ENCODE measurements around the gene OTULINL. TPM values are rescaled to one million over a fixed set of nuclear protein-coding genes. Genes with fewer than 3 reads are reported as not detected.

OTULINL gene
- total and polyA plus RNA-seq, 2 donors (not counting 1 experiment from before 2014, with no cell fraction given), result 0.17 to 2.4 TPM

DNA sequence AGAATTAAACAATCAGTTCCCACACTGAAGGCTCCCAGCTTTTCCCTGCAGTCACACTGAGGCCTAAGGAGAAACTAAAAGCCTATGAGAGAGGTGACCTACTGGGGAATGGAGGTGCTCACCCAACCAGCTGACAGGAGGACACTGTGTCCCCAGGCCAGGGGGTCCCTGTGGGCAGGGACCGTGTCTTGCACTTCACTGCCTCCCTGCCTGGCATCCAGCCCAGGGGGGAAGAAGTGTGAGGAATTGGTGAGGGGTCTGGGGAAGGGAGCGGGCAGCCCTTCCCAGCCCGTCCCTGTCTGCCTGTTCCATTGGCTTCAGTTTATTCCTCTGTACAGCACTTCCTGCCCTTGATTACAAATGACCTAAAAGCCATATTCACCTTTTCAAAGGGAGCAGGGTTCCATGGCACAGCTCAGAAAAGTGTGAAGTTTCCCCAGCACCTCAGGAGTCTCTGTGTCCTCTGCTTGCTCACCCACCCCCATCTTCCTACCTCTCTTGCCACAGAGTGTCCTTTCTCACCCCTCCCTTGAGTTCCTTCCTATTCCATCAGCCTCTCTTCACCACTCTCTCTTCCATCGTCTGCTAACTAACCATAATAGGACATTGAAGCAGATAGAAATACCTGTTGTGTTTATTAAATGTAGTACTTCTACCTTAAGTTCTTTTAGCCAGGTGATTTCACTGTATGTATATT is 12.9 kb downstream of the OTULINL start:
- no peaks in the 10 kb centered on the region for H4K20me1 ChIP-seq (ENCODE audit: control insufficient read depth, extremely low read depth, insufficient read depth, low read length)
- no peak for TF ChIP-seq EZH2 (IDR thresholded peaks at IDR 0.05; ENCODE audit: low read length, missing control alignments)
- TF ChIP-seq, protein P1, sequence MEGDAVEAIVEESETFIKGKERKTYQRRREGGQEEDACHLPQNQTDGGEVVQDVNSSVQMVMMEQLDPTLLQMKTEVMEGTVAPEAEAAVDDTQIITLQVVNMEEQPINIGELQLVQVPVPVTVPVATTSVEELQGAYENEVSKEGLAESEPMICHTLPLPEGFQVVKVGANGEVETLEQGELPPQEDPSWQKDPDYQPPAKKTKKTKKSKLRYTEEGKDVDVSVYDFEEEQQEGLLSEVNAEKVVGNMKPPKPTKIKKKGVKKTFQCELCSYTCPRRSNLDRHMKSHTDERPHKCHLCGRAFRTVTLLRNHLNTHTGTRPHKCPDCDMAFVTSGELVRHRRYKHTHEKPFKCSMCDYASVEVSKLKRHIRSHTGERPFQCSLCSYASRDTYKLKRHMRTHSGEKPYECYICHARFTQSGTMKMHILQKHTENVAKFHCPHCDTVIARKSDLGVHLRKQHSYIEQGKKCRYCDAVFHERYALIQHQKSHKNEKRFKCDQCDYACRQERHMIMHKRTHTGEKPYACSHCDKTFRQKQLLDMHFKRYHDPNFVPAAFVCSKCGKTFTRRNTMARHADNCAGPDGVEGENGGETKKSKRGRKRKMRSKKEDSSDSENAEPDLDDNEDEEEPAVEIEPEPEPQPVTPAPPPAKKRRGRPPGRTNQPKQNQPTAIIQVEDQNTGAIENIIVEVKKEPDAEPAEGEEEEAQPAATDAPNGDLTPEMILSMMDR (conservative IDR thresholded peaks at IDR 0.05 in 1 of 2, IDR thresholded peaks at IDR 0.05 in 1 of 2; ENCODE audit: low read depth in 1 of 2, low read length in 2 of 2), result no peak
- no peak for DNase-seq (ENCODE audit: low read depth in 2 of 2)
- H3K27me3 ChIP-seq (ENCODE audit: control insufficient read depth, insufficient read depth, low read length), result no peaks in the 10 kb centered on the region
- no peaks in the 10 kb centered on the region for H3K79me2 ChIP-seq (ENCODE audit: control insufficient read depth, insufficient read depth, low read length)
- H3K9me3 ChIP-seq (ENCODE audit: control insufficient read depth, insufficient read depth, low read depth, low read length), result no peaks in the 10 kb centered on the region
- H3K4me3 ChIP-seq (replicated peaks in 1 of 4; ENCODE audit: control extremely low read depth in 1 of 4, insufficient read depth in 1 of 4, low read depth in 3 of 4, low read length in 4 of 4), result no peak overlapping the region
- H3K4me1 ChIP-seq (ENCODE audit: control insufficient read depth, extremely low read depth, insufficient read depth, low read length), result peaks cover 4% of the 10 kb centered on the region
- H3K4me2 ChIP-seq (ENCODE audit: extremely low read depth, insufficient read depth, low read length), result no peak overlapping the region
- no peak overlapping the region for H3K27ac ChIP-seq (ENCODE audit: insufficient read depth, low read length)
- no peak overlapping the region for H3K9ac ChIP-seq (ENCODE audit: insufficient read depth, low read length)
- no peak overlapping the region for H2AFZ ChIP-seq (ENCODE audit: low read length)
- H3K36me3 ChIP-seq (ENCODE audit: control insufficient read depth, insufficient read depth, low read length), result no peaks in the 10 kb centered on the region

DNA sequence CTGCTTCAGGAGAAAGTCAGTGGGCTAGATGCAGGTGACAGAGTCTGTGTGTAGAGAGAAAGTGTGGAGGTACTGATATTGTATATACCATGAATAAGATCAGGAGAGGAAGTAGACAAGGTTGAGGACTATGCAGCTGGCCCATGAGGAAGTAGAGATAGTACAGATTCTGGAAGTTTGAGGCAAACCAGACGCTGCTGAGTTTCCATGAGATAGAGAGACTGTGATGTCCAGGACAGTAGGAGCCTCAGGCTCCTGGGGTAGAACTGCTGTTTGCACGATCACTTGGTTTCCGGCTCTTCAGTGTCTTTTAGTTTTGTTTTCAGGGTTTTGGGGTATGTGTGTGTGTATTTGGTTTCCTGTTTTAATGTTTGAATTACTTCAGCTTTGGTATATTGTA is 13.6 kb downstream of the OTULINL start:
- Histone ChIP-seq H3K36me3 (ENCODE audit: control insufficient read depth, insufficient read depth, low read length) (no peaks in the 10 kb centered on the region), H4K20me1 (ENCODE audit: control insufficient read depth, extremely low read depth, insufficient read depth, low read length) (no peaks in the 10 kb centered on the region), H3K79me2 (ENCODE audit: control insufficient read depth, insufficient read depth, low read length) (no peaks in the 10 kb centered on the region), H3K4me3 (replicated peaks in 1 of 4; ENCODE audit: control extremely low read depth in 1 of 4, insufficient read depth in 1 of 4, low read depth in 3 of 4, low read length in 4 of 4) (no peak overlapping the region), H3K9ac (ENCODE audit: insufficient read depth, low read length) (no peak overlapping the region), H3K27me3 (ENCODE audit: control insufficient read depth, insufficient read depth, low read length) (no peaks in the 10 kb centered on the region), H3K27ac (ENCODE audit: insufficient read depth, low read length) (no peak overlapping the region), H3K4me1 (ENCODE audit: control insufficient read depth, extremely low read depth, insufficient read depth, low read length) (peaks cover 4% of the 10 kb centered on the region), H3K9me3 (ENCODE audit: control insufficient read depth, insufficient read depth, low read depth, low read length) (no peaks in the 10 kb centered on the region), H3K4me2 (ENCODE audit: extremely low read depth, insufficient read depth, low read length) (no peak overlapping the region), H2AFZ (ENCODE audit: low read length) (no peak overlapping the region)
- DNase-seq (ENCODE audit: low read depth in 2 of 2), result no peak
- TF ChIP-seq EZH2 (IDR thresholded peaks at IDR 0.05; ENCODE audit: low read length, missing control alignments), result no peak
- TF ChIP-seq, protein P1 (conservative IDR thresholded peaks at IDR 0.05 in 1 of 2, IDR thresholded peaks at IDR 0.05 in 1 of 2; ENCODE audit: low read depth in 1 of 2, low read length in 2 of 2), result no peak

DNA sequence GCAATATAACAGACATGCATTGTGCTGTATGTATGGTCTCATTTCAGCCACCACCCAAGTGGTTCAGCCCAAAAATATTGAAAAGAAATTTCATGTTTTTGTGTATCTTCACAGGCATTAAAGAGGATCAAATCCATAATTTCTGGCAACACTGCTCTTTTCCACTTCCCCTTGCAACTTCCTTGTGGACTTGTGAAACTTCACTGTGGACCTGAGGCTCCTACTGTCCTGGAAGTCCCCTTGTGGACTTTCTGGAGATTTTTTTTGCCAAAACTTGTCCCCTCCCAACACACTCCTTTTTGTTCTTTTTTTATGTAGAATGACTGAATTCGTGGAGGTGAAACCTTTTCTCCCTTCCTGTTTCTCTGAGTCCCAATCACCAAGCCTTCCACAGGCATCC is 14.3 kb downstream of the OTULINL start:
- DNase-seq (ENCODE audit: low read depth in 2 of 2), result no peak
- no peaks in the 10 kb centered on the region for H3K79me2 ChIP-seq (ENCODE audit: control insufficient read depth, insufficient read depth, low read length)
- peaks cover 4% of the 10 kb centered on the region for H3K4me1 ChIP-seq (ENCODE audit: control insufficient read depth, extremely low read depth, insufficient read depth, low read length)
- no peaks in the 10 kb centered on the region for H4K20me1 ChIP-seq (ENCODE audit: control insufficient read depth, extremely low read depth, insufficient read depth, low read length)
- no peaks in the 10 kb centered on the region for H3K9me3 ChIP-seq (ENCODE audit: control insufficient read depth, insufficient read depth, low read depth, low read length)
- no peak overlapping the region for H3K4me3 ChIP-seq (replicated peaks in 1 of 4; ENCODE audit: control extremely low read depth in 1 of 4, insufficient read depth in 1 of 4, low read depth in 3 of 4, low read length in 4 of 4)
- H2AFZ ChIP-seq (ENCODE audit: low read length), result no peak overlapping the region
- H3K27ac ChIP-seq (ENCODE audit: insufficient read depth, low read length), result no peak overlapping the region
- H3K27me3 ChIP-seq (ENCODE audit: control insufficient read depth, insufficient read depth, low read length), result no peaks in the 10 kb centered on the region
- no peak overlapping the region for H3K9ac ChIP-seq (ENCODE audit: insufficient read depth, low read length)
- no peak for TF ChIP-seq EZH2 (IDR thresholded peaks at IDR 0.05; ENCODE audit: low read length, missing control alignments)
- TF ChIP-seq, protein P1 (conservative IDR thresholded peaks at IDR 0.05 in 1 of 2, IDR thresholded peaks at IDR 0.05 in 1 of 2; ENCODE audit: low read depth in 1 of 2, low read length in 2 of 2), result no peak
- no peaks in the 10 kb centered on the region for H3K36me3 ChIP-seq (ENCODE audit: control insufficient read depth, insufficient read depth, low read length)
- no peak overlapping the region for H3K4me2 ChIP-seq (ENCODE audit: extremely low read depth, insufficient read depth, low read length)

All from fibroblast of lung (primary cell).